ENCODE results near the gene INS.

DNA sequence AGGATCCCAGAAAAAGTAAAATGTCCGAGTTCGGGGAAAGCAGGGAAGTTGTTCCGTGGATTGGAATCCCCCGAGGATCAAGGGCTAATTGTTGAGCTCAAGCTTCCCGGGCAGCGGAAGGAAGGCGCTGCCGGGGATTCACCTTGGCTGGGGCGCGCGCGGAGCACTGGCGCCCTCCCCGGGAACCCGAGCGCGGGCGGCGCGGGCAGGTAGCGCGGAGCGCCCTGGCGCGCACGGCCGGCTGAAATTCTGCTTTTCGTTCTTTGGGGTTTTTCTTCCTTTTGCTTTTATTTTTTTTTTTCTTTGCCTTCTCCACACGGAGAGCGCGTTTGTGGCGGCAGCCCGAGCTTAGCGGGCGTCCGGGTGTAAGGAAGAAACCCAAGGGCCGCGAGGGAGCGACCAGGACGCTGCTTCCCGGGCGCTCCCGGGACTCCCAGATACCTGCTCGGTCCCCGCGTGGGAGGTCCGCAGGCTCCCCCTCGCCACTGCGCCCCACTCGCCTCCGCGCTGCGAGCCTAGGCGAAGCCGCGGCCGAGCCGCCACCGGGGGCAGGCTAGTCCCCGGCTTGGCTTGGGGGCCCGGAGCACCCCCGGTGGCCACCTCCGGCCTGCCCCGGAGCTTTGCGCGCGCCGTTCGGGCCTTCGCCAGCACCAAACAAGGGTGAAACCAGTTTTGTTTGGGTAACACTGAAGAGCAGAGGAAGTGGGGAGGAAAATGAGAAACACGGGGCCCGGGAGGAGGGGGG, 17.0 kb downstream of the INS start:
- TF ChIP-seq, protein P1, sequence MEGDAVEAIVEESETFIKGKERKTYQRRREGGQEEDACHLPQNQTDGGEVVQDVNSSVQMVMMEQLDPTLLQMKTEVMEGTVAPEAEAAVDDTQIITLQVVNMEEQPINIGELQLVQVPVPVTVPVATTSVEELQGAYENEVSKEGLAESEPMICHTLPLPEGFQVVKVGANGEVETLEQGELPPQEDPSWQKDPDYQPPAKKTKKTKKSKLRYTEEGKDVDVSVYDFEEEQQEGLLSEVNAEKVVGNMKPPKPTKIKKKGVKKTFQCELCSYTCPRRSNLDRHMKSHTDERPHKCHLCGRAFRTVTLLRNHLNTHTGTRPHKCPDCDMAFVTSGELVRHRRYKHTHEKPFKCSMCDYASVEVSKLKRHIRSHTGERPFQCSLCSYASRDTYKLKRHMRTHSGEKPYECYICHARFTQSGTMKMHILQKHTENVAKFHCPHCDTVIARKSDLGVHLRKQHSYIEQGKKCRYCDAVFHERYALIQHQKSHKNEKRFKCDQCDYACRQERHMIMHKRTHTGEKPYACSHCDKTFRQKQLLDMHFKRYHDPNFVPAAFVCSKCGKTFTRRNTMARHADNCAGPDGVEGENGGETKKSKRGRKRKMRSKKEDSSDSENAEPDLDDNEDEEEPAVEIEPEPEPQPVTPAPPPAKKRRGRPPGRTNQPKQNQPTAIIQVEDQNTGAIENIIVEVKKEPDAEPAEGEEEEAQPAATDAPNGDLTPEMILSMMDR (IDR thresholded peaks at IDR 0.05): no peak
- TF ChIP-seq POLR2A (IDR thresholded peaks at IDR 0.05) (no peak), POLR2AphosphoS5 (IDR thresholded peaks at IDR 0.05) (no peak), EP300 (IDR thresholded peaks at IDR 0.05) (no peak)
